Skeletal muscle cell (primary cell): ENCODE measurements around the gene TMEM87A.
"Not testable (repeated sequence)": the region's sequence is repeated elsewhere in the genome, so short reads cannot be mapped to it uniquely, and the experiment has no call there.

Experiments used
- DNase-seq: peaks from one replicate; pipeline ENCODE4 v3.0.0-alpha.2; 2010; ENCODE audit warnings: low read depth
- H3K4me3 ChIP-seq: 2 replicates; pipeline ENCODE4 v1.5.1; 2011; ENCODE audit warnings: low read depth, mild to moderate bottlenecking, control low read depth, low read length, moderate library complexity

Gene TMEM87A

GRCh38 chr15:42274702-42274989 is 1.4 kb upstream of the TMEM87A start:
- H3K4me3 ChIP-seq = peak overlapping the region; percentile 75
- no peak for DNase-seq

- peak overlapping the region; percentile 75 for H3K4me3 ChIP-seq
- peak; percentile 33 for DNase-seq
These were observed 868 bp upstream of the TMEM87A start for GRCh38 chr15:42273900-42274701.

- H3K4me3 ChIP-seq = peak overlapping the region; percentile 29
- DNase-seq = no peak
These were observed 2.2 kb downstream of the TMEM87A start for GRCh38 chr15:42270996-42271395.

- H3K4me3 ChIP-seq = no peak overlapping the region
- no peak for DNase-seq
These were observed 2.7 kb downstream of the TMEM87A start for GRCh38 chr15:42270551-42270950.

GRCh38 chr15:42267286-42267685 is 5.9 kb downstream of the TMEM87A start:
- DNase-seq = no peak
- no peak overlapping the region for H3K4me3 ChIP-seq

GRCh38 chr15:42264795-42265194 is 8.4 kb downstream of the TMEM87A start:
- no peak overlapping the region for H3K4me3 ChIP-seq
- DNase-seq = no peak

- no peak overlapping the region for H3K4me3 ChIP-seq
- no peak for DNase-seq
These were observed 19.9 kb downstream of the TMEM87A start for GRCh38 chr15:42253300-42253699.

- no peak for DNase-seq
- H3K4me3 ChIP-seq = no peak overlapping the region
These were observed 32.4 kb downstream of the TMEM87A start for GRCh38 chr15:42240823-42241222.

- no peak overlapping the region for H3K4me3 ChIP-seq
- DNase-seq = no peak
These were observed 33.6 kb downstream of the TMEM87A start for GRCh38 chr15:42239528-42240182.

GRCh38 chr15:42233107-42233506 is 40.1 kb downstream of the TMEM87A start:
- DNase-seq = no peak
- no peak overlapping the region for H3K4me3 ChIP-seq

- DNase-seq = no peak
- H3K4me3 ChIP-seq = no peak overlapping the region
These were observed 40.6 kb downstream of the TMEM87A start for GRCh38 chr15:42232606-42233005.

GRCh38 chr15:42231088-42231487 is 42.1 kb downstream of the TMEM87A start:
- DNase-seq = no peak
- H3K4me3 ChIP-seq = no peak overlapping the region

- not testable (repeated sequence) for DNase-seq, H3K4me3 ChIP-seq
These were observed 44.3 kb downstream of the TMEM87A start for GRCh38 chr15:42228981-42229380.

- H3K4me3 ChIP-seq = no peak overlapping the region
- no peak for DNase-seq
These were observed 45.2 kb downstream of the TMEM87A start for GRCh38 chr15:42228036-42228435.

- H3K4me3 ChIP-seq = no peak overlapping the region
- no peak for DNase-seq
These were observed 46.6 kb downstream of the TMEM87A start for GRCh38 chr15:42226648-42227047.

GRCh38 chr15:42220216-42220615 is 53.0 kb downstream of the TMEM87A start:
- no peak overlapping the region for H3K4me3 ChIP-seq
- no peak for DNase-seq

- DNase-seq = no peak
- no peak overlapping the region for H3K4me3 ChIP-seq
These were observed 54.2 kb downstream of the TMEM87A start for GRCh38 chr15:42218953-42219592.

- H3K4me3 ChIP-seq = no peak overlapping the region
- no peak for DNase-seq
These were observed 55.7 kb downstream of the TMEM87A start for GRCh38 chr15:42217568-42217967.

GRCh38 chr15:42215913-42216829 is 57.1 kb downstream of the TMEM87A start:
- DNase-seq = no peak
- no peak overlapping the region for H3K4me3 ChIP-seq

- H3K4me3 ChIP-seq = no peak overlapping the region
- DNase-seq = no peak
These were observed 58.6 kb downstream of the TMEM87A start for GRCh38 chr15:42214600-42214999.
